ENCODE measurements around the gene CAPN5. TPM values are rescaled to one million over a fixed set of nuclear protein-coding genes. Genes with fewer than 3 reads are reported as not detected.

The CAPN5 gene
- total RNA-seq, 2 experiments from 2014 or later = 0.88 to 1.1 TPM

GRCh38 chr11:77155082-77155475 lies 88.3 kb downstream of the CAPN5 start:
- intact Hi-C loops (cut with micrococcal nuclease) = no loop called here
- CTCF ChIA-PET = interaction anchor here (1.1 to 4.9 kb wide), 2 partner anchors 28 to 34 kb away, joined by 3 to 26 read pairs; no protein-coding TSS in a partner anchor

GRCh38 chr11:77155556-77156130 lies 88.9 kb downstream of the CAPN5 start:
- intact Hi-C loops (cut with micrococcal nuclease) = no loop called here
- CTCF ChIA-PET = interaction anchor here (1.1 to 4.9 kb wide), 2 partner anchors 29 to 33 kb away, joined by 3 to 26 read pairs; no protein-coding TSS in a partner anchor
- POLR2A ChIA-PET = no interaction called here
- DNase-seq = no peak
- Mint-ChIP-seq H3K27ac (no peak overlapping the region), H3K36me3 (no peaks in the 10 kb centered on the region), H3K4me1 (ENCODE audit: low read depth) (peaks cover 24% of the 10 kb centered on the region), H3K27me3 (peaks cover 3% of the 10 kb centered on the region), H3K9me3 (no peaks in the 10 kb centered on the region), H3K4me3 (no peak overlapping the region)

More at GRCh38 chr11:77155082-77155475, 88.3 kb downstream of the CAPN5 start:
- POLR2A ChIA-PET = no interaction called here
- H3K4me1 Mint-ChIP-seq (ENCODE audit: low read depth) = peaks cover 24% of the 10 kb centered on the region
- H3K36me3 Mint-ChIP-seq = no peaks in the 10 kb centered on the region
- no peaks in the 10 kb centered on the region for H3K9me3 Mint-ChIP-seq
- H3K4me3 Mint-ChIP-seq = no peak overlapping the region
- H3K27ac Mint-ChIP-seq = no peak overlapping the region
- H3K27me3 Mint-ChIP-seq = peaks cover 3% of the 10 kb centered on the region
- DNase-seq = no peak

DNA sequence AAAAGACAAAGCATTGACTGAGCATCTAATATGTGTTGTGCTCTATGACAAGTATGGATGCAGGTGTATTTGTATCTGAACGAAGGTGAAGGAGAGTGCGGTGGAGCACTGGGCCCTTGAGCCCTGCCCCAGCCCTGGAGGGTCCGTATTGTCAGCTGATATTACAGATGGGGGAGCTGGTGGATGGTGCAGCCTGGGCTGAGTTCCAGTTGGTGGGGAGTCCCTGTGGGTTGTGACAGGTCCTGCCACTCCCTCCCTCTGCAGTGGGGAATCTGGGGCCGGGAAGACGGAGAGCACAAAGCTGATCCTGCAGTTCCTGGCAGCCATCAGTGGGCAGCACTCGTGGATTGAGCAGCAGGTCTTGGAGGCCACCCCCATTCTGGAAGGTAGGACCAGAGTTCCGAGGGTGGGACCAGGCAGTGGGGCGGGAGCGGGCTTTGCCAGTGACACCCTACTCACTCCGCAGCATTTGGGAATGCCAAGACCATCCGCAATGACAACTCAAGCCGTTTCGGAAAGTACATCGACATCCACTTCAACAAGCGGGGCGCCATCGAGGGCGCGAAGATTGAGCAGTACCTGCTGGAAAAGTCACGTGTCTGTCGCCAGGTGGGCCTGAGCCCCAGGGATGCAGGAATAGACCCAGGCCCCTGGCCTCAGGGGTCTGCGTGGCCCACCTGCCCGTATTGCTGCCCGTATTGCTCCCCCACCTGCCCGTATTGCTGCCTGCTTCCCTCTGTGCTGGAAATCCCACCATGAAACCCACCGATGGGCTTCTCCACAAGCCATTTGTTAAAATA lies 89.8 kb downstream of the CAPN5 start:
- Mint-ChIP-seq H3K4me3 (no peak overlapping the region), H3K9me3 (no peaks in the 10 kb centered on the region)

DNA sequence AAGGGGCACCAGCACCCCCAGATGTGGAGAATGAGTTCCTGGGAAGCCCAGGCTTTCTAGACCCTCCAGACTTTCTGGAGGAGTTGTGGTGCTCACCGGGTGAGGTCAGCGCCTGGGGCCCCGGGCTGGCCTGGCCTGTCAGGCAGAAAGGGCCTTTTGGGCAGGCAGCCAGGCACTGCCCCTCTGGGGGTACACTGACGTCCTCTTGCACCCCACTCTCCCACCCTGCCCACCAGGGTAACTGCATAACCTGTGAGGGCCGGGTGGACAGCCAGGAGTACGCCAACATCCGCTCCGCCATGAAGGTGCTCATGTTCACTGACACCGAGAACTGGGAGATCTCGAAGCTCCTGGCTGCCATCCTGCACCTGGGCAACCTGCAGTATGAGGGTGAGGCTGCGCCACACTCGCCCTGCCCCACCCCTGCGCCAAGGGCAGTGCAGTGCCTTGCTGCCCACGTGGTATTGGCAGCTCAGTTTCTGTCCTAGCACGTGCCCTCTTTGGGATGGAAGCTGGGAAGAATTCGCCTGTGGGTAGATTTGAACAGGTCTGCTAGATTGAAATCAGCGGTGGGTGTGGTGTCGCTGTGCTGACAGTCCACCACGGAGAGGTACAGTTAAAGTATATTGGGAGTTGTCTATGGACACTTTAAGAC lies 91.4 kb downstream of the CAPN5 start:
- Mint-ChIP-seq H3K36me3 (no peaks in the 10 kb centered on the region), H3K4me3 (no peak overlapping the region), H3K27ac (no peak overlapping the region), H3K9me3 (no peaks in the 10 kb centered on the region), H3K4me1 (ENCODE audit: low read depth) (peaks cover 6% of the 10 kb centered on the region), H3K27me3 (no peaks in the 10 kb centered on the region)
- ChIA-PET POLR2A (no interaction called here), CTCF (no interaction called here)
- intact Hi-C loops (cut with micrococcal nuclease) = no loop called here
- no peak for DNase-seq

More for the DNA sequence above, 89.8 kb downstream of the CAPN5 start:
- no peak for DNase-seq
- Mint-ChIP-seq H3K27me3 (peaks cover 3% of the 10 kb centered on the region), H3K36me3 (no peaks in the 10 kb centered on the region), H3K27ac (no peak overlapping the region), H3K4me1 (ENCODE audit: low read depth) (peaks cover 20% of the 10 kb centered on the region)
- ChIA-PET CTCF (interaction anchor here (1.1 to 4.9 kb wide), 2 partner anchors 30 to 32 kb away, joined by 3 to 26 read pairs; no protein-coding TSS in a partner anchor), POLR2A (no interaction called here)
- intact Hi-C loops (cut with micrococcal nuclease) = no loop called here

GRCh38 chr11:77159219-77159936 lies 92.6 kb downstream of the CAPN5 start:
- H3K9me3 Mint-ChIP-seq = no peaks in the 10 kb centered on the region
- peaks cover 3% of the 10 kb centered on the region for H3K4me1 Mint-ChIP-seq (ENCODE audit: low read depth)
- no peak overlapping the region for H3K4me3 Mint-ChIP-seq
- POLR2A ChIA-PET = no interaction called here
- no peak for DNase-seq
- H3K36me3 Mint-ChIP-seq = no peaks in the 10 kb centered on the region
- H3K27ac Mint-ChIP-seq = no peak overlapping the region
- no peaks in the 10 kb centered on the region for H3K27me3 Mint-ChIP-seq
- CTCF ChIA-PET = interaction anchor here (1.0 kb wide), 1 partner anchor 29 kb away, joined by 3 read pairs; no protein-coding TSS in a partner anchor
- intact Hi-C loops (cut with micrococcal nuclease) = no loop called here

- POLR2A ChIA-PET = no interaction called here
- Mint-ChIP-seq H3K9me3 (no peaks in the 10 kb centered on the region), H3K27me3 (no peaks in the 10 kb centered on the region), H3K4me1 (ENCODE audit: low read depth) (no peaks in the 10 kb centered on the region), H3K36me3 (no peaks in the 10 kb centered on the region), H3K4me3 (no peak overlapping the region), H3K27ac (no peak overlapping the region)
- CTCF ChIA-PET = interaction anchor here (1.0 kb wide), 1 partner anchor 28 kb away, joined by 3 read pairs; no protein-coding TSS in a partner anchor
- DNase-seq = no peak
- intact Hi-C loops (cut with micrococcal nuclease) = no loop called here
These were observed 93.2 kb downstream of the CAPN5 start for GRCh38 chr11:77159937-77160495.

DNA sequence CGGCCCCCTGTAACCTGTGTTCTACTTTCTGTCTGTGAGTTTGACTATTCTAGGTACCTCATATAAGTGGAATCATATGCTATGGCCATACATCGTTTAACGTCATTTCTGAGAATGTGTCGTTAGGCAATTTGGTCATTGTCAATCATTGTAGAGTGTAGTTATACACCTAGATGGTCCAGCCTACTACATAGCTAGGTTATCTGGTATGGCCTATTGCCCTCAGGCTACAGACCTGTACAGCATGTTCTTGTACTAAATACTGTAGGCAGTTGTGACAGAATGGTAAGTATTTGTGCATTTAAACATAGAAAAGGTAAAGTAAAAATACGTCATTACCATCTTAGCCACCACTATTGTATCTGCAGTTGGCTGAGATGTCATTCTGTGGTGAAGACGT lies 96.5 kb downstream of the CAPN5 start:
- intact Hi-C loops (cut with micrococcal nuclease) = no loop called here
- Mint-ChIP-seq H3K4me1 (ENCODE audit: low read depth) (no peaks in the 10 kb centered on the region), H3K4me3 (no peak overlapping the region), H3K27me3 (no peaks in the 10 kb centered on the region), H3K36me3 (no peaks in the 10 kb centered on the region), H3K27ac (no peak overlapping the region), H3K9me3 (no peaks in the 10 kb centered on the region)
- ChIA-PET POLR2A (no interaction called here), CTCF (no interaction called here)
- DNase-seq = no peak

DNA sequence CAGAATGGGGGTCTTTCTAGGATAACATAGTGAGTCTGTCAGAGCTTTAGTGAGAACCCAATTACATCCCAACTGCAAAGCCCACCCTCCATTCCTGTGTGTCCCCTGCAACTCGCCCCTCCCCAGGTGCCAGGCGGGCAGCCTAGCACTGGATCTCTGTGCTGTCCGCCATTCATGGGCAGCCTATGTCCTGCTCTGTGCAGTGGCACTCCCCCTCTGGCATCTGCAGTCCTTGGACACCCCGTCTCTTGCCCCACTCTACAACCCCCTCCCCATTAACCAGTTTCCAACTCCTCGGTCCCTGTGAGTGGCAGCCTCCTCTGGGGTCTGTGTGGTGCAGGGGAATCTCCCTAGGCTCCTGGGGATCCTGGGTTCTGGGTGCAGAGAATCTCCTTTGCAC lies 98.3 kb downstream of the CAPN5 start:
- POLR2A ChIA-PET = no interaction called here

DNA sequence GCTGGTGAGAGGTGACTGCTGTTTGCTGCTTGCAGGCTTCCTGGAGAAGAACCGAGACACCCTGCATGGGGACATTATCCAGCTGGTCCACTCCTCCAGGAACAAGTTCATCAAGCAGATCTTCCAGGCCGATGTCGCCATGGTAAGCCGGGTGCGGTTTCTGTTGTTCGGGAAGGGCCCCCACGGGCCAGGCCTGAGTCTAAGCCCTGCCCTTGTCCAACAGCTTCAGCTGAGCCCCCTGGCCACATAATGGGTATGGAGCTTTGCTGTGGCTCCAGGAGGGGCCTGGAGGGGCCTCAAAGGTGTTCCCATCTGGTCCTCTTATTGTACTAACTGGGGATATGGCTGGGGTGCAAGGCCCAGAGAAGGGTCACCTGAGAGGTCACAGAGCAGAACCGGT lies 99.2 kb downstream of the CAPN5 start:
- Mint-ChIP-seq H3K27ac (no peak overlapping the region), H3K36me3 (no peaks in the 10 kb centered on the region), H3K9me3 (no peaks in the 10 kb centered on the region), H3K4me1 (ENCODE audit: low read depth) (no peaks in the 10 kb centered on the region), H3K4me3 (no peak overlapping the region), H3K27me3 (no peaks in the 10 kb centered on the region)
- intact Hi-C loops (cut with micrococcal nuclease) = no loop called here
- CTCF ChIA-PET = interaction anchor here (0.9 to 2.2 kb wide), 2 partner anchors 27 to 39 kb away, joined by 3 to 6 read pairs; no protein-coding TSS in a partner anchor
- DNase-seq = no peak
- POLR2A ChIA-PET = no interaction called here

More for the DNA sequence above, 98.3 kb downstream of the CAPN5 start:
- H3K4me3 Mint-ChIP-seq = no peak overlapping the region
- CTCF ChIA-PET = interaction anchor here (2.2 kb wide), 1 partner anchor 38 kb away, joined by 6 read pairs; no protein-coding TSS in a partner anchor
- intact Hi-C loops (cut with micrococcal nuclease) = no loop called here
- H3K27ac Mint-ChIP-seq = no peak overlapping the region
- H3K36me3 Mint-ChIP-seq = no peaks in the 10 kb centered on the region
- no peak for DNase-seq
- no peaks in the 10 kb centered on the region for H3K9me3 Mint-ChIP-seq
- H3K4me1 Mint-ChIP-seq (ENCODE audit: low read depth) = no peaks in the 10 kb centered on the region
- no peaks in the 10 kb centered on the region for H3K27me3 Mint-ChIP-seq

GRCh38 chr11:77167111-77167626 lies 100.4 kb downstream of the CAPN5 start:
- CTCF ChIA-PET = interaction anchor here (3.3 kb wide), 1 partner anchor 20 kb away, joined by 15 read pairs; no protein-coding TSS in a partner anchor
- no peaks in the 10 kb centered on the region for H3K9me3 Mint-ChIP-seq

GRCh38 chr11:77167791-77168190 lies 101.0 kb downstream of the CAPN5 start:
- no peaks in the 10 kb centered on the region for H3K9me3 Mint-ChIP-seq
- no peak overlapping the region for H3K27ac Mint-ChIP-seq
- DNase-seq = no peak
- POLR2A ChIA-PET = no interaction called here
- no peaks in the 10 kb centered on the region for H3K36me3 Mint-ChIP-seq
- H3K4me3 Mint-ChIP-seq = no peak overlapping the region
- CTCF ChIA-PET = interaction anchor here (1.5 to 3.3 kb wide), 2 partner anchors 20 to 41 kb away, joined by 3 to 15 read pairs; no protein-coding TSS in a partner anchor
- intact Hi-C loops (cut with micrococcal nuclease) = no loop called here
- H3K27me3 Mint-ChIP-seq = no peaks in the 10 kb centered on the region
- H3K4me1 Mint-ChIP-seq (ENCODE audit: low read depth) = no peaks in the 10 kb centered on the region

More at GRCh38 chr11:77167111-77167626, 100.4 kb downstream of the CAPN5 start:
- POLR2A ChIA-PET = no interaction called here
- no peaks in the 10 kb centered on the region for H3K27me3 Mint-ChIP-seq
- intact Hi-C loops (cut with micrococcal nuclease) = no loop called here
- H3K4me3 Mint-ChIP-seq = no peak overlapping the region
- H3K4me1 Mint-ChIP-seq (ENCODE audit: low read depth) = no peaks in the 10 kb centered on the region
- H3K36me3 Mint-ChIP-seq = no peaks in the 10 kb centered on the region
- no peak overlapping the region for H3K27ac Mint-ChIP-seq
- DNase-seq = no peak
